Erythroblast (primary cell): ENCODE data around the gene KRTAP5-10.
"Not testable (repeated sequence)": the region's sequence is repeated elsewhere in the genome, so short reads cannot be mapped to it uniquely, and the experiment has no call there.

Experiments
- GATA1 ChIP-seq: IDR thresholded peaks from 2 replicates; pipeline ENCODE4 v1.6.1; 2011; ENCODE audit warnings: low read depth, mild to moderate bottlenecking, control low read depth, low read length, moderate library complexity
- POLR2A ChIP-seq: IDR thresholded peaks from 2 replicates; pipeline ENCODE4 v1.6.1; 2011; ENCODE audit warnings: mild to moderate bottlenecking, low read length

DNA sequence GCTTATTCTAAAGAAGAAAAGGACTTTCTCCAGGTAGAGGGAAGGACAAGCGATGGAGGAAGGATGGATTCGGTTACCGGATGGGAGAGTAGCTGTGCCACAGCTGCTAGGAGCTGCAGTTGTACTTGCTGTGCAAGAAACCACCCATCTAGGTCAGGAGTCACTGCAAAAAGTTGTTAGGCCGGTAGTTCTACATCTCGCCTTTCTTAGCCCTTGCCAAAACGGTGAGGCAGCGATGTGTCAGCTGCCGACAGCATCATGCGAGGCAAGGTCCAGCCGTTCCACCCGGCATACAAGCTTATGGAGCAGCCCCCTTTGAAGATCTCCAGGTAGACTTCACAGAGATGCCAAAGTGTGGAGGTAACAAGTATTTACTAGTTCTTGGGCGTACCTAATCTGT, 49.6 kb downstream of the KRTAP5-10 start:
- not testable (repeated sequence) for TF ChIP-seq POLR2A, GATA1
